GM15510 (cell line): ENCODE results near the gene TNS2.

Experiments
- POLR2A ChIP-seq: IDR thresholded peaks from 3 replicates; pipeline ENCODE4 v1.6.1; 2011; ENCODE audit warnings: borderline replicate concordance; ENCODE audit not compliant: insufficient read length; ENCODE audit errors: extremely low read depth

The TNS2 gene

DNA sequence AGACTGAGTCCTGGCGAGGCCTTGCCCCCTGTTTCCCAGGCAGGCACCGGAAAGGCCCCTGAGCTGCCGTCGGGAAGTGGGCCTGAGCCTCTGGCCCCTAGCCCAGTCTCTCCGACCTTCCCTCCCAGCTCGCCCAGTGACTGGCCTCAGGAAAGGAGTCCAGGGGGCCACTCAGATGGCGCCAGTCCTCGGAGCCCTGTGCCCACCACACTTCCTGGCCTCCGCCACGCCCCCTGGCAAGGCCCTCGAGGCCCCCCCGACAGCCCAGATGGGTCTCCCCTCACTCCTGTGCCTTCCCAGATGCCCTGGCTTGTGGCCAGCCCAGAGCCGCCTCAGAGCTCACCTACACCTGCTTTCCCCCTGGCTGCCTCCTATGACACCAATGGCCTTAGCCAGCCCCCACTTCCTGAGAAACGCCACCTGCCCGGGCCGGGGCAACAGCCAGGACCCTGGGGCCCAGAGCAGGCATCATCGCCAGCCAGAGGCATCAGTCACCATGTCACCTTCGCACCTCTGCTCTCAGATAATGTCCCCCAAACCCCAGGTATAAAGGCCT lies 10.9 kb downstream of the TNS2 start:
- TF ChIP-seq POLR2A: no peak

DNA sequence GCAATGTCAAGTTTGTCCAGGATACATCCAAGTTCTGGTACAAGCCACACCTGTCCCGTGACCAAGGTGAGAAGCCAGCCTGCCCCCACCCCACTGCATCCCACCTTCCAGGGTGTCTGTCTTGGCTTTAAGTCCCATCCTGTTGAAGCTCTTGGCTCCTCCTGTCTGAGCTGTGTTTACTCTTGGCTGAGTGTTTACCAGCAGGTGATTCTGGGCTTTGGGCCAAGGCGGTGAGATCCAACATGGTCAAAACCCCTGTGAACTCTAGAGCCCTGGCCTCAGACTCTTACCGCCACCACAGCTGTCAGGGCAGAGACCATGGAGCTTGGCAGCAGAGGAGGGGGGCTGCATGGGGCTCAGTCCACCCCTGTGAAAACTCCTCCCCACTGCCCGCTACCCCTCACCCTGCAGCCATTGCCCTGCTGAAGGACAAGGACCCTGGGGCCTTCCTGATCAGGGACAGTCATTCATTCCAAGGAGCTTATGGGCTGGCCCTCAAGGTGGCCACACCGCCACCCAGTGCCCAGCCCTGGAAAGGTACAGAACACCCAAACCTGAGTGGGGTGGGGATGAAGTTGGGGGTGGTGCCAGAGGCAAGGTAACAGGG lies 11.6 kb downstream of the TNS2 start:
- no peak for TF ChIP-seq POLR2A

DNA sequence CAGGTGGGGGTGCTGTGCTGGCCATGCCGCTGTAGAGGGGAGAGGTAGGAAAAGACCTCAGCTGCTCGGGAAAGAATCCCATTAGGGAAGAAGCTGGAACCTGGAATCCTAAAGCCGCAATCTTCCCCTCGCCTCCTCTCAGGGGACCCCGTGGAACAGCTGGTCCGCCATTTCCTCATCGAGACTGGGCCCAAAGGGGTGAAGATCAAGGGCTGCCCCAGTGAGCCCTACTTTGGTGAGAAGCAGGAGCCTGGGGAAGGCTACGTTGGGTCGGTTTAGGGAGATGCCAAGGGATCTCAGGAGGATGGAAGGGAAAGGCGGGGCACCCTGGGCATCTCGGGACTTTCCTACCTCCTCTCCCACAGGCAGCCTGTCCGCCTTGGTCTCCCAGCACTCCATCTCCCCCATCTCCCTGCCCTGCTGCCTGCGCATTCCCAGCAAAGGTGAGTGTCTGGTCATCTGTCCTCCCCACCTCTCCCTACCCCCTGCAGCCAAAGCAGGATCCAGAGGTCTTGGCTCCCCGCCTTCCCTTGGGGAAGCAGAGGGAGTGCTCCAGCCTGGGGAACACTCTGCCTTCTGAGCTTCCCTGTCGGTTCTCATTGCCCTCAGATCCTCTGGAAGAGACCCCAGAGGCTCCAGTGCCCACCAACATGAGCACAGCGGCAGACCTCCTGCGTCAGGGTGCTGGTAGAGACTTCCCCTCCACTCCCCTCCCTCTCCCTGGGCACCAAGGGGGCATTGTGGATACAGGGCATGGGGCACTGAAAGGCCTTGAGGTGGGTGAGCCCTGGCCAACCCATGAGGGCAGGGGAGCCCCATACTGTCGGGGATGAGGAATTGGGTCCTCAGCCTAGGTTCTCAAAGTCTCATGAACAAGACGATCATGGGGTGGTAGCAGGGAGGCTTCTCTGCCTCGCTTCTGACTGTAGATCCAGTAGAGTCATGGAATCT lies 12.4 kb downstream of the TNS2 start:
- no peak for TF ChIP-seq POLR2A

GRCh38 chr12:53062977-53063707 lies 13.3 kb downstream of the TNS2 start:
- TF ChIP-seq POLR2A: no peak

DNA sequence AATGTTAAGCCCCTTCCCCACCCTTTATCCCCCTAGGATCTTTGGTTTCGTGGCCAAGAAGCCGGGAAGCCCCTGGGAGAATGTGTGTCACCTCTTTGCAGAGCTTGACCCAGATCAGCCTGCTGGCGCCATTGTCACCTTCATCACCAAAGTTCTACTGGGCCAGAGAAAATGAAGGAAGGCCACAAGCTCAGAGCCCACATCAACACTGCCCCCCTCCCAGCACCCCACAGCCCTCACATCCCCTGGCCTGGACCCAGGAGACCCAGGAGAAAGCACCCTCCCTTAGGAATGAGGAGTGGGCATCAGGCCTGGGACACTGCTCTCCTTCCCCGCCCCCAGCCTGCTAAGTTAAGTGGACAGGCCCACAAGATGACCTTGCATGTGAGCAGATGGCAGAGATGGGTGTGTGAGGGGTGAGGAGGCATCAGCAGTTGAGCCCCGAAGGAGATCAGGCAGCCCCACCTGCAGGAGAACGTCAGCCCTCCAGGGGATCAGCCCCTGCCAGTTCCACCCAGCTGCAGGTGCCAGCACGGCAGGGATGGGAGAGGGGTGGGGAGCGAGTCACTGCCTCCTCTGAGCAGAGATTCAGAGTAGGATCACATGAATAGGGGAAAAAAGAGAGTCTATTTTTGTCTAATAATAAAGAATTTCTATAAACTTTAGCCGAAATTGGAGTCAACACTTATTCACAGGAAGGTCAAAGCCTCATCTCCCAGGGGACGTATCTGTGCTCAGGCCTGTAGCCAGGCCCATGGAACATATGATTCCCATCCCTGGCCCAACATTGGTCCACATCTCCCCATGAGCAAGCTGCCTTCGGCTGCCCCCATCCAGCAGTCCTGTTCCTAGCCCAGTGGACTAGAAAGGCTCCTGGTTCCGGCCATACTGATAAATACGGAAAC lies 14.1 kb downstream of the TNS2 start:
- no peak for TF ChIP-seq POLR2A

- no peak for TF ChIP-seq POLR2A
These were observed 15.0 kb downstream of the TNS2 start for GRCh38 chr12:53064613-53065436.

DNA sequence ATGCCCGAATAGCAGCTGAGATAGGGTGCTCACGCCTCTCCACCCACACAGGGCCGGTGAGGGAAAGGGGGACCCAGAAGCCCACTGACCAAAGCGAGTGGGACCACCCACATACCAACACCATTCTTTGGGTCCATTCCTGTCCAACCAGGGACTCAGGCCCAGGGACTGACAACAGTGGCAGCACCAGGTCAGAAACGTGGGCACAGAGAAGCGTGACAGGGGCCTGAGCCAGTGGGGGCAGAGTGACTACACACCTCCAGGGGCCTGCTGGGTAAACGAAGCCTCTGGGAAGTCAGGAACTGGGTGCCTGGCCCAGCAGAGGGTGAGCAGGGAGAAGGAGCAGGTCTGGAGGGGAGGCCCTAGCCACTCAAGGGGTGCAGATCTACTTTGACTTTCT lies 15.6 kb downstream of the TNS2 start:
- TF ChIP-seq POLR2A: no peak

- TF ChIP-seq POLR2A: no peak
These were observed 16.4 kb downstream of the TNS2 start for GRCh38 chr12:53065975-53066931.

DNA sequence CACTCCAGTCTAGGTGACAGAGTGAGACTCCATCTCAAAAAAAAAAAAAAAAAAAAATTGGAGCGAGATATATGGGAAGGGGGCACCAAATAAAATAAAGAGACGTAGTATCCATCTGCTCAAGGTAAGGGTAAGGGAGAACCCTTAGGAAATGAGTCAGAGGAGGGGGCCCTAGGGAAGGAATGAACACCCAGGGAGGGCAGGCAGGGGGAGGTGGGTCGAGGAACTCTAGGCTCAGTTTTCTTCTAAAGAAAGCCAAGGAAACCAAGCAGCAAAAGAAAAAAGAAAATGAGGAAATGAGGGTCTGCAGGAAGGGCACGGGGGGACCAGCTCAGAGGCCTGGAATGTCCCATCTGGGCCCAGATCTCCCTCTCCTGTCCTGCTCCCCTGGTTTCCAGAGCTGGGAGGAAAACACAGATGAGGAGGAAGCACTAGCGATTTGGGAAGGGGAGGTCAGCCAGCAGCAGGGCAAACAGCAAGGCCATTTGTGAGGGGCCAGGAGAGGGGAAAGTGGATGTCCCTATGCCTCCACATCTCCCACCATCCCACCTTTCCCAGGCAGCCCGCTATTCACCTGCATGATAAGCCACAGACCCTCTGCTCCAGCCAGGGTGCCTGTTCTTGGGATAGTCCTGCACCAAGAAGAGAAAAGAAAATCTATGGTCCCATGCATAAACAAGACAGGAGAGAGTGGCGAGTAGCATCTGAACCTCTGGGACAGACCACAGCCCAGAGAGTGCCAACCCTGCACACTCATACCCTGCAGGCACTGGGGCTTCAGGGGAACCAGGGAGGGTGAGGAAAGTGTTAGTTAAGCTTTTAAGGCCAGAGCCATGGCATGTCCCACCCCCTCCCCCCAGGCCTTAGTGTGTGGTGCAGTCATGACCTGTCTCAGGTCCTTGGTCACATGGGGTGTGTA lies 17.5 kb downstream of the TNS2 start:
- TF ChIP-seq POLR2A: no peak

DNA sequence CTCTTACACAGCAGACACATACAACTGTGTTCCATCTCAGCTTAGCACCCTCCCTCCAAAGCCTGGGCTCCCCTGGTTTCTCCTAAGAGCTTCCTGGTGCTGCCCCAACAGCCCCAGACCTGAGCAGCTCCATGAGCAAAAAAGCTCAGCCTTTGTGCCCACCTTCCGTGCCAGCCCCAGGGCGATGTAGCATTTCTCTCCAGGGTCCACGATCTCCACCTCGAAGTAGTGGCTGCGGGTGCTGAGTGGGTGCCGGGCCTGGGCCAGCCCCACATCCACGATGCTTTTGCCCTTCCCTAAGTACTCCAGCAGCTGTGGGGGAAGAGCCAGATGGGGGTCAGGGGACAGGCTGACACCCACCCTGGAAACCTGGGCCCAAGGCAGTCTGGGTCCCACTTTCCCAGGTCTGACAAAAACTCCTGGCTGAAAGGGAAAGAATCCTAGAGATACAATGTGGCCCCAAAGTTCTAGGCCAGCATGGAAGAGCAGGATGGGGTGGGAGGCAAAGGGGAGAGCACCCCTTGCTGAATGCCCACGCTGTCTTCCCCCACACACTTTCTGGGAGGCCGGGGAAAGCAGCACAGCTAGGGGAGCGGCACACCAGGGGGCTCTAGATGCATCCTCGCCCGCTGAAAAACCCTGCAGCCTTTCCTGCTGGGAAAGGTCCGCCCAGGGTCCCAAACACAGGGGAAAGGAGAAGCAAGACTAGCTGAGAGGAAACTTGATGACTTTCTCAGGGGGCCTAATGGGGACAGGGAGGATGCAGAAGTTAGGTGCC lies 18.3 kb downstream of the TNS2 start:
- TF ChIP-seq POLR2A: no peak
